ENCODE measurements around the gene UNC45B. TPM values are rescaled to one million over a fixed set of nuclear protein-coding genes. Genes with fewer than 3 reads are reported as not detected.

UNC45B gene
- total RNA-seq, 1 experiment from 2014 or later: not detected

DNA sequence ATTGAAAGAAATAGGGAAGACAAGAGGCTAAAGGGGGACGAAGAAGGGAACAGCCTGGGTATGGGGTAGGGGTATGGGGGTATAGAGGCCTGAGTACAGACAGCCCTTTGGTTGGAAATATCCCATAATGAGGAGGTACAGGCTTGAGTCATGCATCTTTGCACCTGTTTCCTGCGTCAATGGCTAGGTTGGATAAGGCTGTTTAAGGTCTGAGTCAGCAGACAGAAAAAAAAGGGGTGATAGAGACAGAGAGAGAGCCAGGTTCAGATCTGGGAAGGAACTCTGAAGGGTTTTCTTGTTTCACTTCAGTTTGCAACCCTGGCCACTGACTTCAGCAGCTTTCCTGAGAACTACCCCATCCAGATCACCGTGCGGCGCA, 17.7 kb upstream of the UNC45B start:
- Mint-ChIP-seq H3K27me3 (ENCODE audit: insufficient read depth, unreplicated experiment) (no peaks in the 10 kb centered on the region), H3K4me1 (ENCODE audit: low read depth, unreplicated experiment) (no peaks in the 10 kb centered on the region), H3K27ac (ENCODE audit: unreplicated experiment) (no peak overlapping the region), H3K4me3 (ENCODE audit: unreplicated experiment) (no peak overlapping the region), H3K9me3 (ENCODE audit: unreplicated experiment) (no peaks in the 10 kb centered on the region), H3K36me3 (ENCODE audit: insufficient read depth, unreplicated experiment) (peaks cover 31% of the 10 kb centered on the region)
- Histone ChIP-seq H3K27me3 (replicated peaks; ENCODE audit: control insufficient read depth, insufficient read depth, low read length) (no peaks in the 10 kb centered on the region), H3K36me3 (ENCODE audit: control insufficient read depth, insufficient read depth, low read length) (peaks cover 2% of the 10 kb centered on the region), H3K9me3 (no peaks in the 10 kb centered on the region), H3K4me3 (ENCODE audit: low read depth, low read length) (no peak overlapping the region), H3K4me1 (no peaks in the 10 kb centered on the region)
- DNase-seq: no peak
- POLR2A ChIA-PET: interaction anchor here (0.6 kb wide), 1 partner anchor 122 kb away, joined by 3 read pairs; no protein-coding TSS in a partner anchor
- TF ChIP-seq, protein P1, sequence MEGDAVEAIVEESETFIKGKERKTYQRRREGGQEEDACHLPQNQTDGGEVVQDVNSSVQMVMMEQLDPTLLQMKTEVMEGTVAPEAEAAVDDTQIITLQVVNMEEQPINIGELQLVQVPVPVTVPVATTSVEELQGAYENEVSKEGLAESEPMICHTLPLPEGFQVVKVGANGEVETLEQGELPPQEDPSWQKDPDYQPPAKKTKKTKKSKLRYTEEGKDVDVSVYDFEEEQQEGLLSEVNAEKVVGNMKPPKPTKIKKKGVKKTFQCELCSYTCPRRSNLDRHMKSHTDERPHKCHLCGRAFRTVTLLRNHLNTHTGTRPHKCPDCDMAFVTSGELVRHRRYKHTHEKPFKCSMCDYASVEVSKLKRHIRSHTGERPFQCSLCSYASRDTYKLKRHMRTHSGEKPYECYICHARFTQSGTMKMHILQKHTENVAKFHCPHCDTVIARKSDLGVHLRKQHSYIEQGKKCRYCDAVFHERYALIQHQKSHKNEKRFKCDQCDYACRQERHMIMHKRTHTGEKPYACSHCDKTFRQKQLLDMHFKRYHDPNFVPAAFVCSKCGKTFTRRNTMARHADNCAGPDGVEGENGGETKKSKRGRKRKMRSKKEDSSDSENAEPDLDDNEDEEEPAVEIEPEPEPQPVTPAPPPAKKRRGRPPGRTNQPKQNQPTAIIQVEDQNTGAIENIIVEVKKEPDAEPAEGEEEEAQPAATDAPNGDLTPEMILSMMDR (IDR thresholded peaks at IDR 0.05; ENCODE audit: insufficient read depth in 1 of 2, low read depth in 1 of 2, low read length in 1 of 2, severe bottlenecking in 1 of 2, unreplicated experiment in 1 of 2): no peak
- CTCF ChIA-PET: interaction anchor here (1.0 to 1.1 kb wide), 2 partner anchors 10 to 11 kb away, joined by 3 to 4 read pairs; no protein-coding TSS in a partner anchor
- BruUV-seq (replicated peaks): no TSS peak
- intact Hi-C loops (cut with micrococcal nuclease; ENCODE audit: unreplicated experiment): no loop called here

DNA sequence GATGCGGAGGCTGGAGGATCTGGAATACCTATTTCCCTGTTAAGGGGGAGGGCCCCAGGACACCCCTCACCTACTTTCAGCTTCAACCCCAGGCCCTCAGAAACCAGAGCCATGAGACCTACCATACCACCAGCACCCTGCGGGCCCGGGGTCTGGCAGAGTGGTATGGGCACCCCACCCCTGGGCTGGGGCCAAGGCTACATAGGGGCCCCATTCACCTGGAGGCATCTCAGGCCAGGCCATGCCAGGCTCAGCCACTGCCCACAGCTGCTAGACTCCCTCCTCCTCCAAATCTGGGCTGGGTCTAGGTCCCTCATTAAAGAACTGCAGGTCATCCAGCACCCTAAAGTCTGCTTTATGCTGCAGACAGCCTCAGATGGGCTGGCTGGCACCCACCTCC, 17.2 kb upstream of the UNC45B start:
- no peak for DNase-seq
- no peak overlapping the region for H3K4me3 Mint-ChIP-seq (ENCODE audit: unreplicated experiment)
- peaks cover 35% of the 10 kb centered on the region for H3K36me3 Mint-ChIP-seq (ENCODE audit: insufficient read depth, unreplicated experiment)
- no peaks in the 10 kb centered on the region for H3K9me3 ChIP-seq
- no TSS peak for BruUV-seq (replicated peaks)
- no peaks in the 10 kb centered on the region for H3K4me1 ChIP-seq
- no peaks in the 10 kb centered on the region for H3K9me3 Mint-ChIP-seq (ENCODE audit: unreplicated experiment)
- no peaks in the 10 kb centered on the region for H3K27me3 Mint-ChIP-seq (ENCODE audit: insufficient read depth, unreplicated experiment)
- no peak overlapping the region for H3K27ac Mint-ChIP-seq (ENCODE audit: unreplicated experiment)
- ChIA-PET POLR2A (interaction anchor here (0.6 kb wide), 1 partner anchor 123 kb away, joined by 3 read pairs; no protein-coding TSS in a partner anchor), CTCF (interaction anchor here (1.0 kb wide), 1 partner anchor 10 kb away, joined by 3 read pairs; the partner anchor contains the start of gene RAD51D)
- H3K27me3 ChIP-seq (replicated peaks; ENCODE audit: control insufficient read depth, insufficient read depth, low read length): no peaks in the 10 kb centered on the region
- H3K36me3 ChIP-seq (ENCODE audit: control insufficient read depth, insufficient read depth, low read length): peaks cover 3% of the 10 kb centered on the region
- intact Hi-C loops (cut with micrococcal nuclease; ENCODE audit: unreplicated experiment): no loop called here
- H3K4me1 Mint-ChIP-seq (ENCODE audit: low read depth, unreplicated experiment): no peaks in the 10 kb centered on the region
- TF ChIP-seq, protein P1 (IDR thresholded peaks at IDR 0.05; ENCODE audit: insufficient read depth in 1 of 2, low read depth in 1 of 2, low read length in 1 of 2, severe bottlenecking in 1 of 2, unreplicated experiment in 1 of 2): no peak
- H3K4me3 ChIP-seq (ENCODE audit: low read depth, low read length): no peak overlapping the region

DNA sequence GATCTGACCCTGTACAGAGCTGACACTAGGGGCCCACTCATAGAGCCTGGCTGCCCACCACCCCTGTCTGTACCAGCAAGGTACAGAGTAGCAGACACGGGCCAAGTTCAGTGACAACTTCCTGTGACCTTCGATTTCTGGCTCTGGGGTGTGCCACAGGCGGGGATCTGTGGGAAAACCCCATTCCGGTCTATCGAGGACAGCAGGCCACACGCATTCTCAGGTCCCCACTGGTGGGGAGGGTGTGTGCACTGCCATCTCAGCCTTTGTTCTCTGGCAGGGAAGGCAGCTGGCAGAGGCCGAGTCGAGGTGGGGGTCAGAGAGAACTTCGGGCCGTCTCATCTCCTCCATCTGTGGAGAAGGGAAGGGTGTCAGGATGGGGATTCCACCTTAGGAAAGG, 15.5 kb upstream of the UNC45B start:
- no peak for DNase-seq
- Histone ChIP-seq H3K9me3 (no peaks in the 10 kb centered on the region), H3K4me3 (ENCODE audit: low read depth, low read length) (no peak overlapping the region), H3K4me1 (no peaks in the 10 kb centered on the region), H3K27me3 (replicated peaks; ENCODE audit: control insufficient read depth, insufficient read depth, low read length) (no peaks in the 10 kb centered on the region), H3K36me3 (ENCODE audit: control insufficient read depth, insufficient read depth, low read length) (peaks cover 8% of the 10 kb centered on the region)
- H3K9me3 Mint-ChIP-seq (ENCODE audit: unreplicated experiment): no peaks in the 10 kb centered on the region
- no TSS peak for BruUV-seq (replicated peaks)
- no peaks in the 10 kb centered on the region for H3K27me3 Mint-ChIP-seq (ENCODE audit: insufficient read depth, unreplicated experiment)
- H3K4me3 Mint-ChIP-seq (ENCODE audit: unreplicated experiment): no peak overlapping the region
- H3K4me1 Mint-ChIP-seq (ENCODE audit: low read depth, unreplicated experiment): no peaks in the 10 kb centered on the region
- CTCF ChIA-PET: no interaction called here
- TF ChIP-seq, protein P1 (IDR thresholded peaks at IDR 0.05; ENCODE audit: insufficient read depth in 1 of 2, low read depth in 1 of 2, low read length in 1 of 2, severe bottlenecking in 1 of 2, unreplicated experiment in 1 of 2): no peak
- intact Hi-C loops (cut with micrococcal nuclease; ENCODE audit: unreplicated experiment): no loop called here
- H3K36me3 Mint-ChIP-seq (ENCODE audit: insufficient read depth, unreplicated experiment): peaks cover 51% of the 10 kb centered on the region
- H3K27ac Mint-ChIP-seq (ENCODE audit: unreplicated experiment): no peak overlapping the region
- POLR2A ChIA-PET: no interaction called here

Measured in Caco-2 (cell line).